Subcutaneous adipose tissue (tissue), 4 donors: ENCODE data around the gene ADAMTS16. TPM values are rescaled to one million over a fixed set of nuclear protein-coding genes. Genes with fewer than 3 reads are reported as not detected.

ENCODE experiments used
- total RNA-seq, 4 donors: library from RNA; depleted of rRNA; stranded (reverse); fragments of >200 nt; gene quantifications; one replicate each; pipeline ENCODE4 v1.1.0, GENCODE V29; 2016
- TF ChIP-seq, protein P1 (sequence below): fragments of 450-650 bp; IDR thresholded peaks from one replicate; pipeline ENCODE4 v1.5.1; 2016; ENCODE audit warnings: low read depth, mild to moderate bottlenecking, control low read depth, antibody characterized with exemption, moderate library complexity

The ADAMTS16 gene
- total RNA-seq, 4 donors from 2014 or later: 0.66 to 2.0 (median 0.88) TPM

DNA sequence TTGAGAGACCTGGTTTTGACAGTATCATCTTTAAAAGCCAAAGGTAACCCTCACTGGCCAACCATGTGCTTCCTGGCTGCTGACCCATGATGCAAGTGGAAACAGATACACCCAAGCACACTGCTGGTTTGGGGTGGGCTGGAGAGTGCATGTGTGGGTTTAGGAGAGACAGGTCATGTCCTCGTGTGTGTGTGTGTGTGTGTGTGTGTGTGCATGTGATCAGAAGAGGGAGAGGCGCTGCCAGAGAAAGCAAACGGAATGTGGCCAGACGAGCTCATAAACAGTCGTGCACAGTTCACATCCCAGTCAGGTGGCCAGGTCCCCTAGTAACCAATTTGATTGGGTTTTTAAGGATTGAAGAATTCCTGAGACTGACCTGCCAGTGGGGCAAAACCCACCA lies 169.5 kb downstream of the ADAMTS16 start:
- TF ChIP-seq, protein P1, sequence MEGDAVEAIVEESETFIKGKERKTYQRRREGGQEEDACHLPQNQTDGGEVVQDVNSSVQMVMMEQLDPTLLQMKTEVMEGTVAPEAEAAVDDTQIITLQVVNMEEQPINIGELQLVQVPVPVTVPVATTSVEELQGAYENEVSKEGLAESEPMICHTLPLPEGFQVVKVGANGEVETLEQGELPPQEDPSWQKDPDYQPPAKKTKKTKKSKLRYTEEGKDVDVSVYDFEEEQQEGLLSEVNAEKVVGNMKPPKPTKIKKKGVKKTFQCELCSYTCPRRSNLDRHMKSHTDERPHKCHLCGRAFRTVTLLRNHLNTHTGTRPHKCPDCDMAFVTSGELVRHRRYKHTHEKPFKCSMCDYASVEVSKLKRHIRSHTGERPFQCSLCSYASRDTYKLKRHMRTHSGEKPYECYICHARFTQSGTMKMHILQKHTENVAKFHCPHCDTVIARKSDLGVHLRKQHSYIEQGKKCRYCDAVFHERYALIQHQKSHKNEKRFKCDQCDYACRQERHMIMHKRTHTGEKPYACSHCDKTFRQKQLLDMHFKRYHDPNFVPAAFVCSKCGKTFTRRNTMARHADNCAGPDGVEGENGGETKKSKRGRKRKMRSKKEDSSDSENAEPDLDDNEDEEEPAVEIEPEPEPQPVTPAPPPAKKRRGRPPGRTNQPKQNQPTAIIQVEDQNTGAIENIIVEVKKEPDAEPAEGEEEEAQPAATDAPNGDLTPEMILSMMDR: no peak

DNA sequence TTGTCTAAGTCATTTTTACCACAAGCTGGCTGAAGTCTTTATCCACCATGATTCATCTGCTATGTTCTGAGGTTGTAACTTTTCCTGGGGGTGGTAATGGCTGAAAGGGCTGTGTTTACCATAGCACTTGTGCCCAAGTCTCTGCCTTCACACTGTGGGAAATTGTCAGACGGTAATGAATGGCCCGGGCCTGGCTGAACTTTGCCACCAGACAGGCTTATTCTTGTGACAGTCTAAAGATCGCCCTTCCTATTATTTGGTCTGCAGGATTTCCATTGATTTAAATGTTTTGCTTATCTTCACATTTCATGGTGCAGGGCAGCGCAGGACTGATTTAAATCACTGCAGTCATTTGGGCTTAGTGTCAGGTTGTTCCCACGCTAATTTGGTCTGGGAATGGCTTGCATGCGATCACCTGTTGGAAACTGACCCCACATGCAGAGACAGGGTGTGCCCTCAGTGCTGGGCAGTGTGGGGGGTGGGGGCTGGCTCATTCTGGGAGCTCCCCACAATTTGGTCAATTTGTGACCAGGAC lies 173.0 kb downstream of the ADAMTS16 start:
- TF ChIP-seq, protein P1: no peak

DNA sequence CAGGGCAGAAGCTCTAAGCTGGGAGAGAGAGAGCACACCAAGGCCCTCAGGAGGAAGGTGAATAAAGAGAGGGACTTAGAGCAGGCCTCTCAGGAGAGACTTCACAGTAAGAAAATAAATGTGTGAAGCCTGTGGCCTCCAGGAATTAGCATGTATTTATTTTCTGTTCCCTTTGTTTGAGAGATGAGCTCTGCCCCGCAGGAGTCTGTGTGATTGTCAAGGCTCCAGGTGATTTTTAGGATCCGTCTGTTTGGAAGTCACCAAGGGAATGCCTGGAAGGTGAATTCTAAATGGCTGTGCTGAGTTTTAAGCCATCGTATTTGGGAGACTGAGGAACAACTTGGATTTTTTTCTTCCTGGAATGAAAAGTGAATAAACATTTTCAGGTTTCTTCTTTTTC lies 174.0 kb downstream of the ADAMTS16 start:
- TF ChIP-seq, protein P1: no peak

- TF ChIP-seq, protein P1: no peak
Observed at GRCh38 chr5:5314626-5315025, 174.5 kb downstream of the ADAMTS16 start.

GRCh38 chr5:5315068-5315980 lies 175.2 kb downstream of the ADAMTS16 start:
- TF ChIP-seq, protein P1: no peak

- TF ChIP-seq, protein P1: no peak
Observed at GRCh38 chr5:5316334-5316733, 176.2 kb downstream of the ADAMTS16 start.

DNA sequence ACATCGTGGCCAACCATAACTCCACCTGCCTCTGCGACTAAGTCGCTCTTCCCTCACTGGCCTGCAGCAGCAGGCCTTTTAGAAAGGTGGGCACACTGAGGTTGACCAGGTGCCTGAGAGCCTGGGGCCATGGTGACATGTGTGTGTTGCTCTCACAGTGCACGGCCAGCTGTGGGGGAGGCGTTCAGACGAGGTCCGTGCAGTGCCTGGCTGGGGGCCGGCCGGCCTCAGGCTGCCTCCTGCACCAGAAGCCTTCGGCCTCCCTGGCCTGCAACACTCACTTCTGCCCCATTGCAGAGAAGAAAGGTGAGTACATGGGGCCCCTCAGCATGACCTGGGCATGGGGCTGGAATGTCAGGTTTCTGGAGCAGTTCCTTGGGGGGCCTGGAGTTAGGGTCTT lies 177.8 kb downstream of the ADAMTS16 start:
- TF ChIP-seq, protein P1: no peak
